Neuronal stem cell (in vitro differentiated cells): ENCODE measurements around the gene PROSER2.

Experiments
- DNase-seq: peaks from one replicate; pipeline ENCODE4 v3.0.0-alpha.2; 2013; ENCODE audit warnings: low spot score
- H2AFZ ChIP-seq: one replicate; pipeline ENCODE4 v1.6.1; 2013; ENCODE audit warnings: mild to moderate bottlenecking, low read length, inconsistent platforms
- H2AK5ac ChIP-seq: 2 replicates; pipeline ENCODE4 v1.6.1; 2013; ENCODE audit warnings: low read depth, mild to moderate bottlenecking, inconsistent platforms, low read length, moderate library complexity, mixed read lengths
- H2BK120ac ChIP-seq: 2 replicates; pipeline ENCODE4 v1.6.1; 2013; ENCODE audit warnings: low read depth, mild to moderate bottlenecking, inconsistent platforms, low read length, moderate library complexity, mixed read lengths
- H2BK12ac ChIP-seq: one replicate; pipeline ENCODE4 v1.6.1; 2013; ENCODE audit warnings: low read length, inconsistent platforms
- H2BK15ac ChIP-seq: 2 replicates; pipeline ENCODE4 v1.6.1; 2013; ENCODE audit warnings: mild to moderate bottlenecking, low read length, inconsistent platforms, mixed read lengths
- H2BK5ac ChIP-seq: one replicate; pipeline ENCODE4 v1.6.1; 2013; ENCODE audit warnings: inconsistent platforms, mild to moderate bottlenecking, low read length, moderate library complexity
- H3K14ac ChIP-seq: one replicate; pipeline ENCODE4 v1.6.1; 2013; ENCODE audit warnings: low read length, inconsistent platforms
- H3K18ac ChIP-seq: 2 replicates; pipeline ENCODE4 v1.6.1; 2013; ENCODE audit warnings: low read length, inconsistent platforms
- H3K23ac ChIP-seq: 2 replicates; pipeline ENCODE4 v1.6.1; 2013; ENCODE audit warnings: low read depth, mild to moderate bottlenecking, mixed read lengths, low read length, inconsistent platforms; ENCODE audit not compliant: poor library complexity
- H3K27ac ChIP-seq: replicated peaks from 3 replicates; pipeline ENCODE4 v1.5.1; 2013; ENCODE audit warnings: low read length, inconsistent platforms
- H3K27me3 ChIP-seq, 3 experiments: 2 replicates each; pipeline ENCODE4 v1.6.1; 2013; ENCODE audit warnings: low read length in 3 of 3, mild to moderate bottlenecking in 2 of 3, inconsistent platforms in 1 of 3, low read depth in 1 of 3, mixed read lengths in 1 of 3, moderate library complexity in 1 of 3; ENCODE audit not compliant: control insufficient read depth in 3 of 3, insufficient read depth in 3 of 3
- H3K36me3 ChIP-seq, 2 donors: replicated peaks in 1 of 2; 2 replicates each; pipeline ENCODE4 v1.6.1; 2013; ENCODE audit warnings: low read length in 2 of 2; ENCODE audit not compliant: control insufficient read depth in 2 of 2, insufficient read depth in 2 of 2
- H3K4ac ChIP-seq: 2 replicates; pipeline ENCODE4 v1.6.1; 2013; ENCODE audit warnings: inconsistent platforms, mild to moderate bottlenecking, low read length, moderate library complexity
- H3K4me1 ChIP-seq, 2 donors: 1 replicate in 1 of 2; 2 replicates in 1 of 2; pipeline ENCODE4 v1.6.1; 2013; ENCODE audit warnings: low read length in 2 of 2, low read depth in 1 of 2; ENCODE audit not compliant: control insufficient read depth in 2 of 2, insufficient read depth in 1 of 2
- H3K4me2 ChIP-seq: one replicate; pipeline ENCODE4 v1.6.1; 2013; ENCODE audit warnings: mild to moderate bottlenecking, low read length, inconsistent platforms; ENCODE audit not compliant: insufficient read depth, poor library complexity, severe bottlenecking
- H3K4me3 ChIP-seq, 2 donors: 2 replicates each; pipeline ENCODE4 v1.5.1; 2013; ENCODE audit warnings: low read length in 2 of 2, mild to moderate bottlenecking in 2 of 2, inconsistent platforms in 1 of 2, moderate library complexity in 1 of 2
- H3K79me1 ChIP-seq: one replicate; pipeline ENCODE4 v1.6.1; 2013; ENCODE audit warnings: low read depth, mild to moderate bottlenecking, inconsistent platforms, low read length, moderate library complexity
- H3K9ac ChIP-seq: one replicate; pipeline ENCODE4 v1.6.1; 2013; ENCODE audit warnings: mild to moderate bottlenecking, low read depth, low read length, inconsistent platforms; ENCODE audit not compliant: poor library complexity
- H3K9me3 ChIP-seq, 2 donors: replicated peaks in 1 of 2; 2 replicates each; pipeline versions ENCODE3 to v1.6.1; 2013; ENCODE audit warnings: low read length in 2 of 2, mild to moderate bottlenecking in 2 of 2, inconsistent platforms in 1 of 2, low read depth in 1 of 2, mixed read lengths in 1 of 2, moderate library complexity in 1 of 2; ENCODE audit not compliant: control insufficient read depth in 2 of 2, insufficient read depth in 1 of 2
- H4K8ac ChIP-seq: one replicate; pipeline ENCODE4 v1.6.1; 2013; ENCODE audit warnings: low read depth, mild to moderate bottlenecking, inconsistent platforms, low read length, moderate library complexity
- H4K91ac ChIP-seq: one replicate; pipeline ENCODE4 v1.6.1; 2013; ENCODE audit warnings: low read length, low read depth, mild to moderate bottlenecking, inconsistent platforms; ENCODE audit not compliant: poor library complexity
- WGBS, 2 donors: extraction: QIAGEN DNeasy Blood & Tissue Kit; methylation state at CpG; one replicate each; pipeline ENCODE4 v1.1.7; 2013; ENCODE audit warnings: missing lambda C conversion rate in 2 of 2, mixed read lengths in 1 of 2; ENCODE audit not compliant: insufficient read length in 2 of 2, insufficient replicate concordance in 1 of 2; ENCODE audit errors: extremely low coverage in 2 of 2; 5-methylcytosine and 5-hydroxymethylcytosine counted together

The PROSER2 gene

DNA sequence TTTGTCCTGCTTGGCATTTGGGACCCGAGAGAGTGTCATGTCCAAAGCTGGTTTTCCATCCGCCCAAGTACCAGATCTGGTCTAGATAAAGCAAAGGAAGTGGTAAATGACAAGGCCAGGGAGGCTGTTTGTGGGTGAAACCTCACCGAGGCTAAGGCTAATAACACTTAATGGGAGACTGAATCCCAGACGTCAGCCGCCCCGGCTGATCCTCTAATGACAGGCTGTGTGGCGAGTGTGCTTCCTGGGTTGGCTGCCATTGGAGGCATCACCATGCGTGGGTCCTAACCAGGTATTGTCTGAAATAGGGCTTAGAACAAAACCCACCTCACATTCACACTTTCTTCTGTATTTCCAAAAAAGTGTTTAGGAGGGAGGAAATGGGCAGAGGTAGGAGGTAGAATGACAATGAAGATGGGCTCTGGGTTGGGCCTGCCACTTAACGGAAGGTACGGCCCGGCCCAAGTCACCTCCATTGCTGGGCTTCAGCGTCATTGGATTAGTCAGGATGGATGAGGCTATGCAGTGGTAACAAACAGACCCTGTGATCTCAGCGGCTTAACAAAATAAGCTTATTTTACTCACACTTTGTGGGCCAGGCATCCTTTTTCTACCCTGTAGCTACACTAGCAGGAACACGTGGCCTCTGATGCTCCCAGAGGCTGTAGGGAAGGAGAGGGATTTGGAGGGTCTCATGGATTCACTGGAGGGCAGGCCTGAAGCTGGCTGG is 59.7 kb downstream of the PROSER2 start:
- Histone ChIP-seq H3K4me1 (no peaks in the 10 kb centered on the region), H3K36me3 (no peaks in the 10 kb centered on the region), H3K27ac (no peak overlapping the region), H3K4me2 (no peak overlapping the region), H4K91ac (no peak overlapping the region), H2BK120ac (no peak overlapping the region), H2AK5ac (peak overlapping the region; percentile 30), H2BK15ac (no peak overlapping the region), H3K27me3 (no peaks in the 10 kb centered on the region), H3K9ac (no peak overlapping the region), H4K8ac (no peak overlapping the region), H3K18ac (no peak overlapping the region), H3K9me3 (no peaks in the 10 kb centered on the region), H3K14ac (no peak overlapping the region), H2BK12ac (no peak overlapping the region), H3K79me1 (no peaks in the 10 kb centered on the region), H2AFZ (no peak overlapping the region), H3K4ac (no peak overlapping the region), H3K23ac (no peak overlapping the region), H3K4me3 (no peak overlapping the region), H2BK5ac (no peak overlapping the region)
- WGBS, 2 donors = no CpG with 5 or more reads among the region's 14 CpGs
- no peak for DNase-seq

DNA sequence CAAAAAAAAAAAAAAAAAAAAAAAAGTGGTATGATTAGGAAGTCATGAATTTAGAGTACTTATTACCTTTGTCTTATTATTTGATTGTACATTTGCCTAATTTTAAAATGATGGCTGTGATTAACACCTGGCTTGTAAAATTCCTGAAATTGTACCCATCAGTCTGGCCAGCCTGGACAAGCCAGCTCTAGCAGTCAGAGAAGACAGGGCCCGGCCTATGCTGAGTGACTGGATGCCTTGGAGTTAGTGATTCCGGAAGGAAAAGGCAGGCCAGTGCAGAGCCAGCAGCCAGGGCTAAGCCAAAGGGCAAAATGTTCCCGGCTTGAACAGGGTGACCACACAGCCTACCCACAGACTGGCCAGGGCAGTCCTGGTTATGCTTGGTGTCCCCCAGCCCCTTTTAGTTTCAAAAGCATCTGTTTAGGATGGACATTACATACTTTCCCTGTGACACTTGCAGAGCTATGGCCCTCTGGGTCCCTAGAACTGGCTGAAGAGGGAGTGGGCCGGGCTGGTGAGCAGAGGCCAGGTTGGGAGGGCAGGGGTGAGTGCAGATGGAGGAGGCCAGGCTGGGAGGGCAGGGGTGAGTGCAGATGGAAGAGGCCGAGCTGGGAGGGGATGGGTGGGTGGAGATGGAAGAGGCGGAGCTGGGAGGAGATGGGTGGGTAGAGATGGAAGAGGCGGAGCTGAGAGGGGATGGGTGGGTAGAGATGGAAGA is 61.7 kb downstream of the PROSER2 start:
- Histone ChIP-seq H3K27ac (no peak overlapping the region), H3K4me3 (no peak overlapping the region), H4K8ac (no peak overlapping the region), H3K27me3 (no peaks in the 10 kb centered on the region), H3K36me3 (no peaks in the 10 kb centered on the region), H3K4ac (no peak overlapping the region), H3K79me1 (no peaks in the 10 kb centered on the region), H3K9me3 (no peaks in the 10 kb centered on the region), H2AK5ac (no peak overlapping the region), H3K9ac (no peak overlapping the region), H4K91ac (no peak overlapping the region), H2AFZ (no peak overlapping the region), H3K18ac (peak overlapping the region; percentile 60), H3K4me1 (no peaks in the 10 kb centered on the region), H2BK5ac (no peak overlapping the region), H3K4me2 (no peak overlapping the region), H2BK15ac (peak overlapping the region; percentile 25), H2BK120ac (no peak overlapping the region), H3K14ac (no peak overlapping the region), H2BK12ac (no peak overlapping the region), H3K23ac (no peak overlapping the region)
- no peak for DNase-seq
- WGBS, 2 donors = no CpG with 5 or more reads among the region's 7 CpGs

DNA sequence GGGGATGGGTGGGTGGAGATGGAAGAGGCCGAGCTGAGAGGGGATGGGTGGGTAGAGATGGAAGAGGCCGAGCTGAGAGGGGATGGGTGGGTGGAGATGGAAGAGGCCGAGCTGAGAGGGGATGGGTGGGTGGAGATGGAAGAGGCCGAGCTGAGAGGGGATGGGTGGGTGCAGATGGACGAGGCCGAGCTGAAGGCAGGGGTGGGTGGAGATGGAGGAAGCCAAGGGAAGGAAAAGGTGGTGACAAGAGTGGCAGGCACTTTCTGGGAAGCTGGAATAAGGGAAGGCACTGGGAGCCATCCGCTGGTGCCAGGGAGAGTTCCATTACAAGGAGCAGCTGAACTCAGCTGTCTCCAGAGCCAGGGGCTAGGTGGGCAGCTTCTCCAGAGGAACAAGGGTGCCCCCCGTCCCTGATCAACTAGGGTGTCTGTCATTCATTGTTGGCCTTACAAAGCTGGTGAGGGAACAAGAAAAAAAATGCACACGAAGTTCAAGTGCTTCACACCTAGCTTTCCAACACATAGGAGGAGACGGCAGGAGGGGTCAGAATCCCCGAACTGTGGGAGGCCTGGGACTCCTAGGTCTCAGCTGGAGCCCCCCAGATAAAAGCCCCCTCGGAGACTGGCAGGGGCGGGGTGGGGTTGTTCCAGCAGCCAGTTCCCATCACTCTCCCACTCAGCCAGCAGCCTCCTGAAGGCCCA is 62.4 kb downstream of the PROSER2 start:
- Histone ChIP-seq H3K18ac (no peak overlapping the region), H3K4ac (no peak overlapping the region), H2AFZ (peak overlapping the region; percentile 46), H4K8ac (no peak overlapping the region), H2BK15ac (no peak overlapping the region), H4K91ac (no peak overlapping the region), H3K9me3 (no peaks in the 10 kb centered on the region), H2AK5ac (no peak overlapping the region), H2BK120ac (no peak overlapping the region), H3K79me1 (no peaks in the 10 kb centered on the region), H3K4me3 (no peak overlapping the region), H3K36me3 (no peaks in the 10 kb centered on the region), H3K4me1 (no peaks in the 10 kb centered on the region), H3K23ac (no peak overlapping the region), H3K27ac (no peak overlapping the region), H3K9ac (no peak overlapping the region), H2BK12ac (no peak overlapping the region), H3K27me3 (no peaks in the 10 kb centered on the region), H3K14ac (no peak overlapping the region), H2BK5ac (no peak overlapping the region), H3K4me2 (no peak overlapping the region)
- WGBS, 2 donors = no CpG with 5 or more reads among the region's 13 CpGs
- DNase-seq = no peak

DNA sequence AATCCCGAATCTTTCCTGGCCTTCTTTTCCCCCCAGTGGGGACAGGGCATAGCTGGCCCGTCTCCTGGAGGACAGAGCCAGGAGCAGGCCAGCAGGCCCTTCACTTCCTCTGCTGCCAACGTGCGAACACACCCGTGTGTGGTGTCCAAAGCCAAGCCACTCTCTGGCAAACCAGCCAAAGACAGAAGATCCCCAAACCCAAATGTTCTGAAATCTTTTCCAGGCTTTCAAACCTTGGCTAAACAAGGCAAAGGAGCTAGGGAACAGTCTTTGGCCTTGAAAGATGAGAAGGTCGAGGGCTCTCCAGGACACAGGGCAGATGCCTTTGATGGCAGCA is 63.0 kb downstream of the PROSER2 start:
- H2BK5ac ChIP-seq = no peak overlapping the region
- H2BK15ac ChIP-seq = no peak overlapping the region
- no peak overlapping the region for H3K18ac ChIP-seq
- no peak overlapping the region for H3K4ac ChIP-seq
- no peak overlapping the region for H4K8ac ChIP-seq
- H4K91ac ChIP-seq = no peak overlapping the region
- H3K27me3 ChIP-seq = no peaks in the 10 kb centered on the region
- no peak overlapping the region for H3K23ac ChIP-seq
- H2BK120ac ChIP-seq = no peak overlapping the region
- peak overlapping the region; percentile 46 for H2AFZ ChIP-seq
- H3K79me1 ChIP-seq = no peaks in the 10 kb centered on the region
- H3K4me3 ChIP-seq = no peak overlapping the region
- no CpG with 5 or more reads among the region's 6 CpGs for WGBS, 2 donors
- no peak overlapping the region for H3K27ac ChIP-seq
- no peak overlapping the region for H2BK12ac ChIP-seq
- H3K36me3 ChIP-seq = no peaks in the 10 kb centered on the region
- no peaks in the 10 kb centered on the region for H3K4me1 ChIP-seq
- no peak overlapping the region for H3K4me2 ChIP-seq
- no peak overlapping the region for H2AK5ac ChIP-seq
- no peak overlapping the region for H3K14ac ChIP-seq
- DNase-seq = no peak
- H3K9ac ChIP-seq = no peak overlapping the region
- no peaks in the 10 kb centered on the region for H3K9me3 ChIP-seq
